CD4-positive, alpha-beta T cell treated with Interleukin-12 subunit alpha and Interleukin-12 subunit beta, for 1 hour (primary cell): ENCODE measurements around the gene PLA2G4A.

Source experiments
- DNase-seq: peaks from one replicate; pipeline ENCODE4 v3.0.0-alpha.2; 2020

The PLA2G4A gene

DNA sequence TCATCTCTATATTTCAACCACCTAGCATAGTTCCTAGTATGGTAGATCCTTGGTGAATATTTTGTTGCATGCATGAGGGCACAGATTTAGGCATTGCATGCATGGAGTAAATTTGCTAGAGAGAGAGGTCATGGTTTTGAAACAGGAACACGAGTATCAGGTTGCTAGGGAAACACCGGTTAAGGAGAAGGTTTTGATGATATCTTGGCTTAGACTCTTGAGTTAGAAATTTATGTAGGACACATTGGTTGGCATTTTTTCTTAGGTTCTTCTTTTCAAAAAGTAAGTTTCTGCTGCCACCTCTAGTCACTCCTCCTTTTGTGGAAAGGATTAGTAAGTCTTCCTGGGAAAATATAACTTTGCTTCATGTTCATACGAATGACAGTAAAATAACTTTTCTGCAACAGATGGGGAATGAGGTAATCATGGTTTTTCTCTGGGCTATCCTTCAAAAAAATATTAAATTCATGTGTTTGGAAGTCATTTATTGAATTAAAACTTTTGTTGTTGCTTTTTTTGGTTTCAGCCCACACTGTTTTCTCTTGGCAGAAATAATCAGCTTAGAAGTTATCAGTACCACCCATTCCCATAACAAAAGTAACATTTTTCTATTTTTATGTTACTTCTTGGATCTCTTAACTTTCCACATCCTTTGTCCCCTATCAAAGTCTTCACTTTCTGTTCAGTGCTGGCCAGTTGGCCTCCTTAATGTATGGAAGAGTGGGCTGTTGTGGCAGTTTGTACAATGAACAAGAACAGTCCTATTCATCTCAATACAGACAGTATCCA, 97.3 kb downstream of the PLA2G4A start:
- DNase-seq = no peak

GRCh38 chr1:186927884-186928283, 99.1 kb downstream of the PLA2G4A start:
- DNase-seq = no peak

- no peak for DNase-seq
Observed at GRCh38 chr1:186930238-186930637, 101.5 kb downstream of the PLA2G4A start.

- DNase-seq = no peak
Observed at GRCh38 chr1:186937016-186937670, 108.4 kb downstream of the PLA2G4A start.

DNA sequence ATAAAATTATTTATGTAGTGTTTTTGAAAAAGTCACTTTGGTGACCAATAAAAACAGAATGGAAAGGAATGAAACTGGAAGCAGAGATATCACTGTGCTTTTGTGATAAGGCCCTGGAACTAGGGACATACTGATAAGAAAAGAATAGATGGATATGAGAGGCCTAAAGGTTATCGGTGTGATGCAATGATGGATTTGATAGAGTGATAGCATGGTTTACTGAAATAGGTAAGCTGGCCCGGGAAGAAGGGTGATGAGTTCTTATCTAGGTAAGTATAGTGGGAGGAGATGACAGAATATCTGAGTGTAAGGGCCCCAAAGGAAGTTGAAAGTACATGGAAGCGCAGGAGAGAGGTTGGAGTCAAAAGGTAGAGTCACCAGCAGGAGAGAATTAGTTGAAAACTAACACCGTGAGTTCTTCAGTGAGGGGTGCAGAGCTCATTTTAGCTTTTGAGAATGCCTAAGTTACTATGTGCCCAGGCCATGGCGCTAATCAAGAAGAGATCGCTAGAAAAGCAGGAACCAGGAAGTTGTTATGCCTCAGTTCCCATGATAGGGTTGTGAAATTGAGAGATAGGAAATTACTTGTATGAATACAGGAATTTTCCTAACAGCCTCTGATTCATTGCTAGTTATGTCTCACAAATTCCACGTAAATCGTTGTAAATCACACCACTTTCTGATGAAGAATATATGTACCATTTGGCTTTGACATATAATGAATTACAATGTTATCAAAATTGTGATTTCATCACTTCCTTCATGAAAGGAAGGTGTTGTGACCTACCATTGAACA, 115.3 kb downstream of the PLA2G4A start:
- no peak for DNase-seq

- DNase-seq = no peak
Observed at GRCh38 chr1:186945146-186945545, 116.4 kb downstream of the PLA2G4A start.

- DNase-seq = no peak
Observed at GRCh38 chr1:186948535-186948934, 119.8 kb downstream of the PLA2G4A start.

DNA sequence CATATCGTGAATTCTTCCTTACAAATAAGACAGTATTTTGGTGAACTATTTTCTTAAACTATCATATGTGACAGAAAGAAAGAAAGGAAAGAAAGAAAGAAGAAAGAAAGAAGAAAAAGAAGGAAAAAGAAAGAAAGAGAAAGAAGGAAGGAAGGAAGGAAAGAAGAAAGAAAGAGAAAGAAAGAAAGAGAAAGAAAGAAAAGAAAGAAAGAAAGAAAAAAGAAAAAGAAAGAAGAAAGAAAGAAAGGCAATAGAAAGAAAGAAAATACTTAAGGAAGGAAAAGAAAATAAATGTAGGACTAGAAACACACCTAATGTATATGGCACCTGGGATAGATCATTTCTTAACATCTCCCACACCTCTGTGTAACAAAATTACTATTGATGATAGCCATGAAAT, 120.4 kb downstream of the PLA2G4A start:
- no peak for DNase-seq

- no peak for DNase-seq
Observed at GRCh38 chr1:186950547-186950946, 121.8 kb downstream of the PLA2G4A start.

DNA sequence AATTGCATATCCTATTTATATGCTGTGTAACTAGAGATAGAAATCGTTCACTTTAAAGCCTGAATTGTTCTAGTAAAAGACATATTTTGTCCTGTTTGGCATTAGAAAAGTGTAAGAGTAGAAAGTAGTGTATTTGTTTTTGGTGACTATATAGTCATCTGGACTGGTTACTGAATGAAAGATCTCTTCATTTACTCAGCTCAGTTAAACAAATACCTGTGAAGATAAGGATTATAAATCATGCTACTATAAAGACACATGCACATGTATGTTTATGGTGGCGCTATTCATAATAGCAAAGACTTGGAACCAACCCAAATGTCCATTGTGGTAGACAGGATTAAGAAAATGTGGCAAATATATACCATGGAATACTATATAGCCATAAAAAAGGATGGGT, 125.1 kb downstream of the PLA2G4A start:
- no peak for DNase-seq

GRCh38 chr1:186957314-186957713, 128.6 kb downstream of the PLA2G4A start:
- no peak for DNase-seq

- DNase-seq = no peak
Observed at GRCh38 chr1:186958520-186958919, 129.8 kb downstream of the PLA2G4A start.

DNA sequence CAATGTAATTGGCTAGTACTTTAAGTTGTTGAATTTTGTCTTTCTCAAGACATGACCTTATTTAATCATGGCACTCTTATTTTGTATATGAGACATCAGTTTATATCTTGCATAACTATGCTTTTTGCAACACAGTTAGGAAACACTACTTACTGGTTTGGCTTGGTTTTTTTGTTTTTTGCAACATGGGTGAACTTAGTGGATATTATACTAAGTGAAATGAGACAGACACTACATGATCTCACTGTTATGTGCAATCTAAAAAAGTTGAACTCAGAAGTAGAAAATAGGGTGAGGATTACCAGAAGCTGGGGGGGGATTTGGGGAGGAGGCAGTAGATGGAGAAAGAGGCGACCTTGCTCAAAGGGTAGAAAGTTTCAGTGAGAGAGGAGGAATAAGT, 132.1 kb downstream of the PLA2G4A start:
- DNase-seq = no peak

DNA sequence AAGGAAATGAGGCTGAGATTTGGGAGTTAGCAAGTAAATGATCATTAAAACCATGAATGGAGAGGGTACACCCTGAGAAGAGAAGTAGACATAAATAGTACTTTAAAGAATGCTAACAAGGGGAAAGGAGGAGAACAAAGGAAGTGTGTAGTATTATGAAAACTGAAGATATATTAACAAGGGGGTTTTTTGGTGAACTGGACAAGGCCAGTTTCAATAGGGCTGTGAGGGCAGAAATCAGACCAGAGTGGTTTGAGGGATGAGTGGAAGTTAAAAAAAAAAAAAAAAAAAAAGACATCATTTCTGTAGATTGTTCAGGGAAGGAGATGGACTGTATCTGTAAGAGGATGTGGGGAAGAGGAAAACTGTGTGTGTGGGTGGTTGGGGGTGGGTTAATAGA, 137.1 kb downstream of the PLA2G4A start:
- no peak for DNase-seq

- no peak for DNase-seq
Observed at GRCh38 chr1:186966456-186966855, 137.7 kb downstream of the PLA2G4A start.

- DNase-seq = no peak
Observed at GRCh38 chr1:186967656-186968394, 139.1 kb downstream of the PLA2G4A start.

DNA sequence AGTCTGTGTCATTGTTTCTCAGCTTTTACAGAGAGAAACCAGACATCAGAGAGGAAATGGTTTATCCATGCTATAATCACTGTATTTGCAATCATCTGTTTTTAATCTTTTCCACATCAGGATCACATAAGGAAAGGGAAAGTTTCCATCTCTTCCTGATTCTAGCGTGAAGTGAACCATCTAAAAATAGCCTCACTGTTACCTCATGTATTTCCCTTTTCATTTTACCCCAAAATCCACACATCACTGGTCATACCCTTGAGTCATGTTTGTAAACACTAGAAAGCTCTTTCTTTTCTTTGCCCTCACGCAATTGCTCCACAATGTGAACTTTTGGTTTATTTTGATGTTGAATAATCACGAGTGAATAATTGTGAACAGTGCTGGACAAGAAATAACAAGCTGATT, 146.0 kb downstream of the PLA2G4A start:
- DNase-seq = no peak

GRCh38 chr1:186975220-186975619, 146.5 kb downstream of the PLA2G4A start:
- no peak for DNase-seq

- DNase-seq = no peak
Observed at GRCh38 chr1:186976700-186977099, 148.0 kb downstream of the PLA2G4A start.

GRCh38 chr1:186977266-186977957, 148.7 kb downstream of the PLA2G4A start:
- DNase-seq = no peak

DNA sequence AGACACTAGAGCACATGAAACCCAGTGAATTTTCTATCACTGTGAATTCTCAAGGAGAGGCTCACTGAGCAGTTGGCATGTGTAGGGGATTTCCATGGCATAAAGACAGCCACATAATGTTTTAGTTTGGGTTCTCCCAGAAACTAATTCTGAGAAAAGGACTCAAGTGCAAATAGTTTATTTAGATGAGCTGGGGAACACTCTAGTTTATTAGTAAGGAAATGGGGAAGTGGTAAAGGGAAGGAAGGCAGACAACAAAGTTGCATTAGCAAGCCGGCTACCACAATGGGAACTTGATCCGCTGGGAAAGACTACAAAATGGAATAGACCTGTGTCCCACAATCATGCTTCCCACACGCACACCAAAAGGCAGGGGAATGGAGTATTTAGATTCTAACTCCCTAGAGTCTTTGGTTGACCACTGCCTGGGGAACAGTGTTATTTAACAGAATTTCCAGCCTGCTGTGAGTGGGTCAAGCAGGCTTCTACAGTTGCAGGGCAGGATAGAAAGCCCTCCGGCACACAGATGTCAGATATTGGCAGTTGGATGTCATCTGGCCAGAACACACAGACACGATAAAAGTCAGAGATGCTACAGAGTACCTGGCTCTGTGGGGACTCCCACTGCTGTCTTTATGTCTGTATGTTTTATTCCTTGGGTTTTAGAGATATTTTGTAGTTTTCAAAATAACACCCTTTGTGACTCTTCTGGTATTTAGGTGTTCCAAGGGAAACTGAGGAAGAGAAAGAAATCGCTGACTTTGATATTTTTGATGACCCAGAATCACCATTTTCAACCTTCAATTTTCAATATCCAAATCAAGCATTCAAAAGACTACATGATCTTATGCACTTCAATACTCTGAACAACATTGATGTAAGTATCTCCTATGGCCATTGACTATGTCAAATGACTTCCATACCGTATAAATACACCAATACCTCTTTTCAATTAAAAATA, 150.1 kb downstream of the PLA2G4A start:
- DNase-seq = no peak
